ENCODE results near the gene GIMD1.

Gene GIMD1

DNA sequence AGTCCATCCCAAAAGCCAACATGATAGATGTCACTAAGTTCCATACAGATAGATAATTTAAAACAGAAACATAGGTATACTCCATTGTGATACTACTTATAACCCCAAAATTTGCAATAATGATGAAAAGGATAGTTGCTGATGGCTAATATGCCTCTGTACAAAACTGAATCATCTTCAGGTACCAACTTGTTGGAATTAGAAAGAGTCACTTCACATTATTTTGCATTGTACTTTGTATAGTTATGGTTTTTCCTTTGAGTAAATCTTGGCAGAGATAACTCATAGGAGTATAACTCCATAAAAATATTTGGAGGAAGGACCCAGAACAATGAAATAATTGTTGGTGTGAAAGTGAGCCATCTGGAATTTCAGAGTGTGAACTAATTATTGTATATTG lies 17.6 kb downstream of the GIMD1 start:
- H3K27me3 ChIP-seq: no peaks in the 10 kb centered on the region
- DNase-seq: no peak
- no peaks in the 10 kb centered on the region for H3K9me3 ChIP-seq
- intact Hi-C loops (cut with DNase I; ENCODE audit: low total_unique reads): no loop called here
- H3K4me3 ChIP-seq: no peak overlapping the region
- H3K36me3 ChIP-seq: peaks cover 13 to 35% (median 26%) of the 10 kb centered on the region in 3 donors
- H3K4me1 ChIP-seq: peaks cover 0 to 14% (median 0%) of the 10 kb centered on the region in 4 donors
- TF ChIP-seq, protein P1, sequence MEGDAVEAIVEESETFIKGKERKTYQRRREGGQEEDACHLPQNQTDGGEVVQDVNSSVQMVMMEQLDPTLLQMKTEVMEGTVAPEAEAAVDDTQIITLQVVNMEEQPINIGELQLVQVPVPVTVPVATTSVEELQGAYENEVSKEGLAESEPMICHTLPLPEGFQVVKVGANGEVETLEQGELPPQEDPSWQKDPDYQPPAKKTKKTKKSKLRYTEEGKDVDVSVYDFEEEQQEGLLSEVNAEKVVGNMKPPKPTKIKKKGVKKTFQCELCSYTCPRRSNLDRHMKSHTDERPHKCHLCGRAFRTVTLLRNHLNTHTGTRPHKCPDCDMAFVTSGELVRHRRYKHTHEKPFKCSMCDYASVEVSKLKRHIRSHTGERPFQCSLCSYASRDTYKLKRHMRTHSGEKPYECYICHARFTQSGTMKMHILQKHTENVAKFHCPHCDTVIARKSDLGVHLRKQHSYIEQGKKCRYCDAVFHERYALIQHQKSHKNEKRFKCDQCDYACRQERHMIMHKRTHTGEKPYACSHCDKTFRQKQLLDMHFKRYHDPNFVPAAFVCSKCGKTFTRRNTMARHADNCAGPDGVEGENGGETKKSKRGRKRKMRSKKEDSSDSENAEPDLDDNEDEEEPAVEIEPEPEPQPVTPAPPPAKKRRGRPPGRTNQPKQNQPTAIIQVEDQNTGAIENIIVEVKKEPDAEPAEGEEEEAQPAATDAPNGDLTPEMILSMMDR (IDR thresholded peaks at IDR 0.05): no peak
- H3K27ac ChIP-seq: no peak overlapping the region

DNA sequence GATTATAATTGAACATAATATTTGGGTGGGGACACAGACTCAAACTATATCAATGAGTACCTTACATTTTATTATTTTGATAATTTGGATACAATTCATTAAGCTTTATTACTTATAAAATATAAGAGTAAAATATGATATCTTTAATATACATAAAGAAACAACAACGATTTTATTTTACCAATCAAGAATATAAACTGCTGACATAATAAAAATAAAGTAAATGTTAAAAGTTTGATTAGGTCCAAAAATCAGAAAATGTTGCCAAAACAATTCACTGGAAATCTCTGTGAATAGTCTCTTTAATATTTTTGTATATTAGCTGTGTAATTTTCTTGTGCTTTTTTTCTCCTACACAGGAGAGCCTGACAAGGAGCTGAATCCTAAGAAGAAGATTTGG lies 21.4 kb downstream of the GIMD1 start:
- Histone ChIP-seq H3K9me3 (no peaks in the 10 kb centered on the region), H3K4me3 (no peak overlapping the region), H3K27me3 (no peaks in the 10 kb centered on the region), H3K4me1 (no peaks in the 10 kb centered on the region), H3K27ac (no peak overlapping the region), H3K36me3 (peaks cover 13 to 40% (median 26%) of the 10 kb centered on the region in 3 donors)
- intact Hi-C loops (cut with DNase I; ENCODE audit: low total_unique reads): no loop called here
- TF ChIP-seq, protein P1 (IDR thresholded peaks at IDR 0.05): no peak
- no peak for DNase-seq

DNA sequence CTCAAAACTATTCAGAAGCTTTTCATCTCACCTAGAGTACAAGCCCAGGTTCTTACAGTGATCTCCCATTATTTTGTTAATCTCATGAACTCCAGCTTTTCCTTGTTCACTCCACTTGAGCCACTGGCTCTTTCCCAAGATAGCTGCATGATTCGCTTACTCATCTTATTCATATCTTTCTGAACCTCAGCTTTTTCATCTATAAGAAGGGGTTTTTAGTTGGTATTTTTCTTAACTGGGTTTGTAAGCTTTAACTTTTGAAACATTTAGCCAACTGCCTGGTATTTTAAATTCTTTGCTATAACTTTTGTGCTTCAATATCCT lies 24.0 kb downstream of the GIMD1 start:
- intact Hi-C loops (cut with DNase I; ENCODE audit: low total_unique reads): no loop called here
- no peak overlapping the region for H3K27ac ChIP-seq

DNA sequence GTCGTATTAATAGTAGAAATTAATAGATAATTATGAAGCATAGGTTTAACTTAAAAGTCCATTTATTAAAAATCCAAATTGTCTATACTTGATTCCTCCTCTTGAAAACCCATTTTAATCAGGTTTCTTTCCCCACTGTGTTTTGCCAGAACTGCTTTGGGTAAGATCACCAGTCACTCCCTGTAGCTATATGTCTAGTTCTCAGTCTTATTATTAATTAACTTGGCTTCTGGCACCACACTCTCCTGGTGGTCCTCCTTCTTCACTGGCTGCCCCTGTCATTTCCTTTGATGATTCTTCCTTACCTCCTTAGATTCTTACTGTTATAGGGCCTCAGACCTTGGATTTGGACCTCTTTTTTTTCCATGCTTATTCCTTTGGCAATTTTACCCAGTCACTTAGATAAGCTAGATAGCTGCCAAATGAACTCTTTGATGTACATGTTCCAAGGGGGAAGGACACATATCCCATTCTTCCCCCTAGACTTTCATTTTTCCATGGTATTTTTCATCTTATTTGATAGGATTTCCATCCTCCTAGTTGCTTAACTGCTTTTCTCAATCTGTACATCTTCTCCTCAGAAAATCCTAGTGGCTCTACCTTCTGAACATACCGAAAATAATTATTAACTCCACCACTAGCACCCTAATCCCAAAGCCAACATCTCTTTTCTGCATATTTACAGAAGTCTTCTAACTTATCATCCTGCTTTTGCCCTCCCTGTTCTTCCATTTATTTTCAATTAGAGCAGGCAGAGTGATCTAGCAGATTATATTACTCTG lies 24.5 kb downstream of the GIMD1 start:
- intact Hi-C loops (cut with DNase I; ENCODE audit: low total_unique reads): no loop called here
- H3K27ac ChIP-seq: no peak overlapping the region
- peaks cover 15 to 34% (median 33%) of the 10 kb centered on the region in 3 donors for H3K36me3 ChIP-seq
- no peak for DNase-seq
- no peaks in the 10 kb centered on the region for H3K4me1 ChIP-seq
- no peaks in the 10 kb centered on the region for H3K27me3 ChIP-seq
- H3K4me3 ChIP-seq: no peak overlapping the region
- H3K9me3 ChIP-seq: peaks cover 0 to 3% (median 0%) of the 10 kb centered on the region in 3 donors
- TF ChIP-seq, protein P1 (IDR thresholded peaks at IDR 0.05): no peak

More for the DNA sequence above, 24.0 kb downstream of the GIMD1 start:
- Histone ChIP-seq H3K4me3 (no peak overlapping the region), H3K27me3 (no peaks in the 10 kb centered on the region), H3K36me3 (peaks cover 14 to 37% (median 30%) of the 10 kb centered on the region in 3 donors), H3K9me3 (peaks cover 0 to 3% (median 0%) of the 10 kb centered on the region in 3 donors), H3K4me1 (no peaks in the 10 kb centered on the region)
- DNase-seq: no peak
- TF ChIP-seq, protein P1 (IDR thresholded peaks at IDR 0.05): no peak

DNA sequence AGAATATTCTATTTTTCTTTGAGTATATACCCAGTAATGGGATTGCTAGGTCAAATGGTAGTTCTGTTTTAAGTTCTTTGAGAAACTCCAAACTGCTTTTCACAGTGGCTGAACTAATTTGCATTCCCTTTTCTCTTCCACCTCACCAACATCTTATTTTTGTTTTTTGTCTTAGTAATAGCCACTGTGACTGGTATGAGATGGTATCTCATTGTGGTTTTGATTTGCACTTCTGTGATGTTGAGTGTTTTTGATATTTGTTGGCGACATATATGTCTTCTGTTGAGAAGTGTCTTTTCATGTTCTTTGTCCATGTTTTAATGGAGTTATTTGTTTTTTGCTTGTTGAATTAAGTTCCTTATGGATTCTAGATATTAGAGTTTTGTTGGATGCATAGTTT lies 27.8 kb downstream of the GIMD1 start:
- intact Hi-C loops (cut with DNase I; ENCODE audit: low total_unique reads): no loop called here
- TF ChIP-seq, protein P1 (IDR thresholded peaks at IDR 0.05): no peak
- Histone ChIP-seq H3K4me1 (no peaks in the 10 kb centered on the region), H3K9me3 (peaks cover 0 to 3% (median 0%) of the 10 kb centered on the region in 3 donors), H3K27ac (no peak overlapping the region), H3K4me3 (no peak overlapping the region), H3K27me3 (no peaks in the 10 kb centered on the region), H3K36me3 (peaks cover 33 to 46% (median 39%) of the 10 kb centered on the region in 3 donors)
- no peak for DNase-seq

All from tibial artery (tissue), 4 donors.